Measurements from ENCODE around the gene SRD5A2.

DNA sequence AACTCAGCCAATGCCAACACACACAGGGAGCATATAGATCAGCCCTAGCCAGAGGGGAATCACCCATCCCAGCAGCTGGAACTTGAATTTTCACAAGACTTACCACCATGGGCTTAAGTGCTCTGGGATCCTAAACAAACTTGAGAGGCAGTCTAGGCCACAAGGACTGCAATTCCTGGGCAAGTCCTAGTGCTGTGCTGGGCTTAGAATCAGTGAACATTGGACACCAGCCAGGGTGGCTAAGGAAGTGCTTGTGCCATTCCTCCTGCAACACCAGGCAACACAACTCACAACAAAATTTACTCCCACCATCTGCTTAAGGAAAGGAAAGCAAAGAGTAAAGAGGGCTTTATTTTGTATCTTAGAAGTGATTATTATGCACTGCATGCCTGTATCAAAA, 38.9 kb downstream of the SRD5A2 start:
- no peak for TF ChIP-seq CREB1 (IDR thresholded peaks at IDR 0.05; ENCODE audit: low read depth)
- TF ChIP-seq YY1 (IDR thresholded peaks at IDR 0.05; ENCODE audit: low read depth) = no peak

All from Ishikawa (cell line).